Liver (tissue), 9 donors: Measurements from ENCODE around the gene CREB5. TPM values are rescaled to one million over a fixed set of nuclear protein-coding genes. Genes with fewer than 3 reads are reported as not detected.

Source experiments
- DNase-seq: peaks from one replicate; pipeline ENCODE4 v3.0.0-alpha.2; 2017; ENCODE audit warnings: low spot score
- H3K27ac ChIP-seq, 2 donors: one replicate each; pipeline ENCODE4 v1.7.0; 2013; ENCODE audit warnings: inconsistent platforms in 2 of 2, low read length in 2 of 2, control low read depth in 1 of 2, low read depth in 1 of 2, mild to moderate bottlenecking in 1 of 2
- H3K27me3 ChIP-seq, 4 donors: one replicate each; pipeline versions ENCODE4 v1.6.1 to v1.7.0; 2013; ENCODE audit warnings: low read length in 3 of 4, inconsistent platforms in 1 of 4, mild to moderate bottlenecking in 1 of 4, moderate library complexity in 1 of 4; ENCODE audit not compliant: control insufficient read depth in 4 of 4, insufficient read depth in 4 of 4
- H3K36me3 ChIP-seq, 4 donors: one replicate each; pipeline versions ENCODE4 v1.6.1 to v1.7.0; 2013; ENCODE audit warnings: low read length in 3 of 4, mild to moderate bottlenecking in 3 of 4, low read depth in 1 of 4, moderate library complexity in 1 of 4; ENCODE audit not compliant: control insufficient read depth in 4 of 4, insufficient read depth in 3 of 4
- H3K4me1 ChIP-seq, 4 donors: one replicate each; pipeline versions ENCODE4 v1.6.1 to v1.7.0; 2013; ENCODE audit warnings: low read length in 3 of 4, mild to moderate bottlenecking in 3 of 4, moderate library complexity in 1 of 4; ENCODE audit not compliant: control insufficient read depth in 4 of 4, insufficient read depth in 4 of 4
- H3K4me3 ChIP-seq, 3 donors: one replicate each; pipeline versions ENCODE4 v1.6.1 to v1.7.0; 2013; ENCODE audit warnings: low read length in 3 of 3, control low read depth in 1 of 3, low read depth in 1 of 3, mild to moderate bottlenecking in 1 of 3
- H3K9ac ChIP-seq, 2 donors: one replicate each; pipeline ENCODE4 v1.7.0; 2013; ENCODE audit warnings: low read length in 2 of 2, mild to moderate bottlenecking in 2 of 2, moderate library complexity in 2 of 2, control low read depth in 1 of 2, low read depth in 1 of 2
- H3K9me3 ChIP-seq, 4 donors: one replicate each; pipeline versions ENCODE4 v1.6.1 to v1.7.0; 2013; ENCODE audit warnings: low read length in 3 of 4; ENCODE audit not compliant: control insufficient read depth in 4 of 4
- ATF3 ChIP-seq: IDR thresholded peaks from 2 replicates; pipeline ENCODE4 v1.6.1; 2016; ENCODE audit warnings: antibody characterized with exemption
- CTCF ChIP-seq: fragments of 150-350 bp; IDR thresholded peaks from 2 replicates; pipeline ENCODE4 v1.5.1; 2017; ENCODE audit warnings: improper control_type of control experiment, low read depth, low read length; ENCODE audit not compliant: missing input control
- EGR1 ChIP-seq, 2 donors: IDR thresholded peaks; 2 replicates each; pipeline ENCODE4 v1.6.1; 2016 to 2018; ENCODE audit warnings: antibody characterized with exemption in 2 of 2, low read depth in 2 of 2
- FOXA1 ChIP-seq: IDR thresholded peaks from 2 replicates; pipeline ENCODE4 v1.6.1; 2016; ENCODE audit warnings: antibody characterized with exemption
- GABPA ChIP-seq, 2 donors: IDR thresholded peaks in 1 of 2; conservative IDR thresholded peaks in 1 of 2; 2 replicates each; pipeline ENCODE4 v1.6.1; 2016; ENCODE audit warnings: antibody characterized with exemption in 2 of 2, mild to moderate bottlenecking in 1 of 2, moderate library complexity in 1 of 2
- HNF4A ChIP-seq, 2 donors: conservative IDR thresholded peaks; 2 replicates each; pipeline ENCODE4 v1.6.1; 2016; ENCODE audit warnings: antibody characterized with exemption in 2 of 2, mild to moderate bottlenecking in 2 of 2
- MAX ChIP-seq: IDR thresholded peaks from 2 replicates; pipeline ENCODE4 v1.6.1; 2016; ENCODE audit warnings: antibody characterized with exemption
- NR2F2 ChIP-seq: IDR thresholded peaks from 2 replicates; pipeline ENCODE4 v1.6.1; 2016; ENCODE audit warnings: antibody characterized with exemption
- RAD21 ChIP-seq, 2 donors: IDR thresholded peaks; 2 replicates each; pipeline ENCODE4 v1.6.1; 2016; ENCODE audit warnings: antibody characterized with exemption in 2 of 2, mild to moderate bottlenecking in 2 of 2
- REST ChIP-seq: IDR thresholded peaks from 2 replicates; pipeline ENCODE4 v1.6.1; 2016; ENCODE audit warnings: antibody characterized with exemption, mild to moderate bottlenecking
- SP1 ChIP-seq: IDR thresholded peaks from 2 replicates; pipeline ENCODE4 v1.6.1; 2018; ENCODE audit warnings: antibody characterized with exemption, mild to moderate bottlenecking
- TAF1 ChIP-seq: conservative IDR thresholded peaks from 2 replicates; pipeline ENCODE4 v1.6.1; 2016; ENCODE audit warnings: antibody characterized with exemption, mild to moderate bottlenecking
- YY1 ChIP-seq: IDR thresholded peaks from 2 replicates; pipeline ENCODE4 v1.6.1; 2016; ENCODE audit warnings: antibody characterized with exemption, mild to moderate bottlenecking
- ZBTB33 ChIP-seq: IDR thresholded peaks from 2 replicates; pipeline ENCODE4 v1.6.1; 2016; ENCODE audit warnings: antibody characterized with exemption
- WGBS: extraction: QIAGEN DNeasy Blood & Tissue Kit; methylation state at CpG from one replicate; pipeline ENCODE4 v1.1.7; 2013; 5-methylcytosine and 5-hydroxymethylcytosine counted together
- polyA plus RNA-seq, 2 donors: library from polyadenylated mRNA; stranded (reverse) in 1 of 2; unstranded in 1 of 2; fragments of 200-250 nt in 1 of 2; fragments of >200 nt in 1 of 2; fragmentation: Nextera tagmentation in 1 of 2; extraction: Ambion mirVana in 1 of 2; gene quantifications; one replicate each; pipeline versions ENCODE4 v1.2.1 to v1.2.3, GENCODE V29; 2013 to 2015
- total RNA-seq, 2 donors: library from RNA; depleted of rRNA; stranded (reverse); fragments of >200 nt; gene quantifications; one replicate each; pipeline ENCODE4 v1.2.3, GENCODE V29; 2014
- donor health status: healthy.
- donor health status: healthy.
- donor health status: healthy.
- donor health status: healthy.
- donor health status: healthy.

CREB5 gene
- total and polyA plus RNA-seq, 4 donors = 0.25 to 0.92 (median 0.67) TPM

GRCh38 chr7:28854750-28855074 is 442.4 kb downstream of the CREB5 start:
- Histone ChIP-seq H3K27ac (no peak overlapping the region), H3K4me3 (no peak overlapping the region), H3K36me3 (no peaks in the 10 kb centered on the region), H3K27me3 (peaks cover 0 to 6% (median 1%) of the 10 kb centered on the region in 4 donors), H3K4me1 (peaks cover 0 to 7% (median 6%) of the 10 kb centered on the region in 4 donors), H3K9ac (no peak overlapping the region), H3K9me3 (no peaks in the 10 kb centered on the region)
- no peak for DNase-seq
- 98% methylated on average over 3 of the region's 3 CpGs for WGBS
- TF ChIP-seq ATF3 (no peak), NR2F2 (no peak), YY1 (no peak), GABPA (IDR thresholded peaks at IDR 0.05 in 1 of 2, conservative IDR thresholded peaks at IDR 0.05 in 1 of 2) (no peak), HNF4A (conservative IDR thresholded peaks at IDR 0.05) (no peak), REST (no peak), ZBTB33 (no peak), CTCF (no peak), SP1 (no peak)

GRCh38 chr7:28855538-28856217 is 443.4 kb downstream of the CREB5 start:
- H3K4me1 ChIP-seq = peaks cover 0 to 7% (median 6%) of the 10 kb centered on the region in 4 donors
- WGBS = 93% methylated on average over 4 of the region's 4 CpGs
- no peak overlapping the region for H3K9ac ChIP-seq
- H3K27ac ChIP-seq = no peak overlapping the region
- no peak for DNase-seq
- H3K27me3 ChIP-seq = peaks cover 0 to 6% (median 1%) of the 10 kb centered on the region in 4 donors
- H3K4me3 ChIP-seq = no peak overlapping the region
- no peaks in the 10 kb centered on the region for H3K9me3 ChIP-seq
- no peaks in the 10 kb centered on the region for H3K36me3 ChIP-seq
- TF ChIP-seq RAD21 (IDR thresholded peaks at IDR 0.05) (no peak), ATF3 (no peak), GABPA (IDR thresholded peaks at IDR 0.05 in 1 of 2, conservative IDR thresholded peaks at IDR 0.05 in 1 of 2) (no peak), FOXA1 (no peak), MAX (no peak), EGR1 (IDR thresholded peaks at IDR 0.05; ENCODE audit: low read depth in 2 of 2) (no peak), HNF4A (conservative IDR thresholded peaks at IDR 0.05) (no peak), TAF1 (no peak), CTCF (no peak), REST (no peak)
